Measurements from ENCODE around the gene MTMR12. TPM values are rescaled to one million over a fixed set of nuclear protein-coding genes. Genes with fewer than 3 reads are reported as not detected.
A peak's percentile ranks its signal among the peaks of the same experiment; 100 is the strongest.

Gene MTMR12
- total and polyA plus RNA-seq, 10 of the 15 experiments (the other 5 are each of a cell fraction or from before 2014, with no cell fraction given): 5.0 to 22.9 (median 16.3) TPM

DNA sequence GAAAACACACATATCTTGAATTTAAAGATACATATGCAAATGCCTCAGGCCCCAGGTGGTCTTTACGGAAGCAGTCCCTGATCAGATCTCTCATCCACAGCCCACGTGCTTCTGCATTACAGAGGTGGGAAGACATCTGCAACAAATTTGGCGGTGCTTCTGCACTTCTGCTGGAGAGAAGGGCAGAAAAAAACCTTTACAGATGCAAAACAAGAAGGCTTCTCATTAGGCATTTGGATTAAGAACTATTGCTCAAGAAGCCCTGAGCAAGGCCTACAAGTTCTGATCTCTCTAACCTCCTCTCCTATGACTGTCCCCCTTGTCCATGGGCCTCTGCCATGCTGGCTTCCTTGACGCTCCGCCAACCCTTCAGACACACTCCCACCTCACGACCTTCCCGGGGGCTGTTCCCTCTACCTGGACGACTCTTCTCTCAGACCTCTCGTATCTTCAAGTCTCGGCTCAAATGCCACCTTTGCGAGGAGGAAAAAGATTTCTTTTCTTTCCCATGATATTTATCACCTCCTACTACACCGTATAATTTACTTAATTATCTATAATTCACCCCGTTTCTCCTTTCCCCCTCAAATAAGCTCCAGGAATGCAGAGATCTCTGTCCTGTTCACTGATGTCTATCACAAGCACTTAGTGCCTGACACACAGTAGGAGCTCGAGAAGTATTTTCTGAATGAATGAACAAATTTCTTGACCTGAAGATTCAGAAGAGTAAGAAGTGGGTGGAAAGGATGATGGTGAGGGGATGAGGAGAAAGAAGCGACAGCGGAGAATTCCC, 1.1 kb downstream of the MTMR12 start (continued):
- TF ChIP-seq SMAD5 (IDR thresholded peaks at IDR 0.05; ENCODE audit: low read depth) (no peak), RAD51 (IDR thresholded peaks at IDR 0.05) (peak; percentile 31; the same call in 1 of the 2 replicates), NFYB (IDR thresholded peaks at IDR 0.05; ENCODE audit: insufficient read depth, low read depth, low read length) (no peak), RUNX3 (IDR thresholded peaks at IDR 0.05; ENCODE audit: low read length) (peak; percentile 6; the same call in 1 of the 2 replicates), EGR1 (IDR thresholded peaks at IDR 0.05; ENCODE audit: borderline replicate concordance in 1 of 2, low read depth in 2 of 2, low read length in 2 of 2) (0 out of 3 replicates have a peak, but pooled peaks of 1 of the 2 experiments have one; percentile 12), MXI1 (IDR thresholded peaks at IDR 0.05; ENCODE audit: low read depth, low read length) (peak; percentile 52; the same call in 1 of the 2 replicates), NRF1 (conservative IDR thresholded peaks at IDR 0.05; ENCODE audit: low read depth, low read length) (no peak)
- TF ChIP-seq, protein P1, sequence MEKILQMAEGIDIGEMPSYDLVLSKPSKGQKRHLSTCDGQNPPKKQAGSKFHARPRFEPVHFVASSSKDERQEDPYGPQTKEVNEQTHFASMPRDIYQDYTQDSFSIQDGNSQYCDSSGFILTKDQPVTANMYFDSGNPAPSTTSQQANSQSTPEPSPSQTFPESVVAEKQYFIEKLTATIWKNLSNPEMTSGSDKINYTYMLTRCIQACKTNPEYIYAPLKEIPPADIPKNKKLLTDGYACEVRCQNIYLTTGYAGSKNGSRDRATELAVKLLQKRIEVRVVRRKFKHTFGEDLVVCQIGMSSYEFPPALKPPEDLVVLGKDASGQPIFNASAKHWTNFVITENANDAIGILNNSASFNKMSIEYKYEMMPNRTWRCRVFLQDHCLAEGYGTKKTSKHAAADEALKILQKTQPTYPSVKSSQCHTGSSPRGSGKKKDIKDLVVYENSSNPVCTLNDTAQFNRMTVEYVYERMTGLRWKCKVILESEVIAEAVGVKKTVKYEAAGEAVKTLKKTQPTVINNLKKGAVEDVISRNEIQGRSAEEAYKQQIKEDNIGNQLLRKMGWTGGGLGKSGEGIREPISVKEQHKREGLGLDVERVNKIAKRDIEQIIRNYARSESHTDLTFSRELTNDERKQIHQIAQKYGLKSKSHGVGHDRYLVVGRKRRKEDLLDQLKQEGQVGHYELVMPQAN (conservative IDR thresholded peaks at IDR 0.05): no peak
- TF ChIP-seq, protein P2, sequence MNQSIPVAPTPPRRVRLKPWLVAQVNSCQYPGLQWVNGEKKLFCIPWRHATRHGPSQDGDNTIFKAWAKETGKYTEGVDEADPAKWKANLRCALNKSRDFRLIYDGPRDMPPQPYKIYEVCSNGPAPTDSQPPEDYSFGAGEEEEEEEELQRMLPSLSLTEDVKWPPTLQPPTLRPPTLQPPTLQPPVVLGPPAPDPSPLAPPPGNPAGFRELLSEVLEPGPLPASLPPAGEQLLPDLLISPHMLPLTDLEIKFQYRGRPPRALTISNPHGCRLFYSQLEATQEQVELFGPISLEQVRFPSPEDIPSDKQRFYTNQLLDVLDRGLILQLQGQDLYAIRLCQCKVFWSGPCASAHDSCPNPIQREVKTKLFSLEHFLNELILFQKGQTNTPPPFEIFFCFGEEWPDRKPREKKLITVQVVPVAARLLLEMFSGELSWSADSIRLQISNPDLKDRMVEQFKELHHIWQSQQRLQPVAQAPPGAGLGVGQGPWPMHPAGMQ (IDR thresholded peaks at IDR 0.05; ENCODE audit: borderline replicate concordance): no peak
